HEK293 (cell line): Measurements from ENCODE around the gene TMA16.

Source experiments
- CTCF ChIA-PET: fragments of 350-600 bp; formaldehyde crosslinking; extraction: SDS; loops from one replicate; lab custom pipeline; 2021; ENCODE audit warnings: antibody characterized with exemption; lab: Yijun Ruan, JAX
- POLR2A ChIA-PET: fragments of 300-600 bp; formaldehyde crosslinking; extraction: SDS; loops from one replicate; lab custom pipeline; 2020; ENCODE audit warnings: antibody characterized with exemption, inconsistent platforms; lab: Yijun Ruan, JAX
- H3K27ac ChIP-seq: fragments of 200-500 bp; sonication (Bioruptor generic); 2 replicates; pipeline ENCODE4 v1.5.1; 2014; ENCODE audit warnings: low read depth, low read length, control low read depth, inconsistent platforms; ENCODE audit errors: extremely low read depth
- H3K36me3 ChIP-seq, 2 experiments: fragments of 200-500 bp in 1 of 2; sonication (Bioruptor generic) in 1 of 2; 1 replicate in 1 of 2; 2 replicates in 1 of 2; pipeline ENCODE4 v1.5.1; 2014 to 2017; ENCODE audit warnings: inconsistent platforms in 2 of 2, low read length in 2 of 2; ENCODE audit not compliant: control insufficient read depth in 2 of 2, insufficient read depth in 1 of 2
- H3K4me1 ChIP-seq: fragments of 200-500 bp; sonication (Bioruptor generic); 2 replicates; pipeline ENCODE4 v1.5.1; 2014; ENCODE audit warnings: mild to moderate bottlenecking, low read length, inconsistent platforms; ENCODE audit not compliant: control insufficient read depth, insufficient read depth
- H3K4me3 ChIP-seq: 2 replicates; pipeline ENCODE4 v1.5.1; 2011; ENCODE audit warnings: low read depth, mild to moderate bottlenecking, control low read depth, low read length, moderate library complexity
- H3K9me3 ChIP-seq: fragments of 200-500 bp; sonication (Bioruptor generic); 2 replicates; pipeline ENCODE4 v1.5.1; 2014; ENCODE audit warnings: low read depth, low read length, inconsistent platforms; ENCODE audit not compliant: control insufficient read depth, insufficient read depth
- KLF7 ChIP-seq: fragments of 450-650 bp; formaldehyde crosslinking; IDR thresholded peaks from 2 replicates; pipeline ENCODE4 v1.5.1; 2016; ENCODE audit warnings: missing biosample characterization, missing genetic modification characterization, borderline replicate concordance
- KLF8 ChIP-seq: fragments of 450-650 bp; formaldehyde crosslinking; IDR thresholded peaks from 2 replicates; pipeline ENCODE4 v1.5.1; 2016; ENCODE audit warnings: missing biosample characterization, missing genetic modification characterization
- MEIS1 ChIP-seq: sonication (generic); formaldehyde crosslinking; IDR thresholded peaks from 2 replicates; pipeline ENCODE4 v1.8.1; 2022; ENCODE audit warnings: missing genetic modification reagents, mild to moderate bottlenecking, borderline replicate concordance
- RBAK ChIP-seq: fragments of 450-650 bp; formaldehyde crosslinking; IDR thresholded peaks from 2 replicates; pipeline ENCODE4 v1.5.1; 2016; ENCODE audit warnings: missing biosample characterization, missing genetic modification characterization
- ZBTB8A ChIP-seq: fragments of 450-650 bp; formaldehyde crosslinking; IDR thresholded peaks from 2 replicates; pipeline ENCODE4 v1.5.1; 2016; ENCODE audit warnings: missing biosample characterization, missing genetic modification characterization
- ZNF133 ChIP-seq: fragments of 450-650 bp; formaldehyde crosslinking; IDR thresholded peaks from 2 replicates; pipeline ENCODE4 v1.5.1; 2016; ENCODE audit warnings: missing biosample characterization, missing genetic modification characterization
- ZNF23 ChIP-seq: fragments of 450-650 bp; formaldehyde crosslinking; IDR thresholded peaks from 2 replicates; pipeline ENCODE4 v1.5.1; 2016; ENCODE audit warnings: missing biosample characterization, missing genetic modification characterization, borderline replicate concordance
- ZNF24 ChIP-seq: fragments of 450-650 bp; formaldehyde crosslinking; IDR thresholded peaks from 2 replicates; pipeline ENCODE4 v1.5.1; 2016; ENCODE audit warnings: missing biosample characterization, missing genetic modification characterization
- ZNF391 ChIP-seq: fragments of 450-650 bp; formaldehyde crosslinking; IDR thresholded peaks from 2 replicates; pipeline ENCODE4 v1.5.1; 2016; ENCODE audit warnings: low read depth, missing biosample characterization, missing genetic modification characterization, borderline replicate concordance
- ZNF510 ChIP-seq: fragments of 450-650 bp; formaldehyde crosslinking; IDR thresholded peaks from 2 replicates; pipeline ENCODE4 v1.5.1; 2018; ENCODE audit warnings: mild to moderate bottlenecking, missing genetic modification characterization, missing biosample characterization; ENCODE audit not compliant: insufficient replicate concordance
- ZNF514 ChIP-seq: fragments of 450-650 bp; formaldehyde crosslinking; IDR thresholded peaks from 2 replicates; pipeline ENCODE4 v1.5.1; 2016; ENCODE audit warnings: missing biosample characterization, missing genetic modification characterization
- ZNF585B ChIP-seq: fragments of 450-650 bp; formaldehyde crosslinking; IDR thresholded peaks from 2 replicates; pipeline ENCODE4 v1.5.1; 2016; ENCODE audit warnings: missing biosample characterization, missing genetic modification characterization
- ZNF600 ChIP-seq: fragments of 450-650 bp; formaldehyde crosslinking; IDR thresholded peaks from 2 replicates; pipeline ENCODE4 v1.5.1; 2016; ENCODE audit warnings: missing biosample characterization, missing genetic modification characterization
- ZNF626 ChIP-seq: fragments of 450-650 bp; sonication (Bioruptor Pico); formaldehyde crosslinking; IDR thresholded peaks from 2 replicates; pipeline ENCODE4 v1.5.1; 2018; ENCODE audit warnings: missing biosample characterization, missing genetic modification characterization, inconsistent platforms
- ZNF664 ChIP-seq: fragments of 450-650 bp; formaldehyde crosslinking; IDR thresholded peaks from 2 replicates; pipeline ENCODE4 v1.5.1; 2016; ENCODE audit warnings: missing biosample characterization, missing genetic modification characterization
- ZNF707 ChIP-seq: fragments of 450-650 bp; formaldehyde crosslinking; IDR thresholded peaks from 2 replicates; pipeline ENCODE4 v1.5.1; 2016; ENCODE audit warnings: missing biosample characterization, missing genetic modification characterization
- ZNF747 ChIP-seq: fragments of 450-650 bp; formaldehyde crosslinking; IDR thresholded peaks from 2 replicates; pipeline ENCODE4 v1.5.1; 2016; ENCODE audit warnings: missing biosample characterization, missing genetic modification characterization
- ZNF768 ChIP-seq: fragments of 450-650 bp; formaldehyde crosslinking; IDR thresholded peaks from 2 replicates; pipeline ENCODE4 v1.5.1; 2018; ENCODE audit warnings: missing biosample characterization, mild to moderate bottlenecking, missing genetic modification characterization
- ZSCAN16 ChIP-seq: fragments of 450-650 bp; formaldehyde crosslinking; IDR thresholded peaks from 2 replicates; pipeline ENCODE4 v1.5.1; 2016; ENCODE audit warnings: missing biosample characterization, missing genetic modification characterization
- ZSCAN30 ChIP-seq: fragments of 450-650 bp; IDR thresholded peaks from 2 replicates; pipeline ENCODE4 v1.5.1; 2018; ENCODE audit warnings: missing biosample characterization, mild to moderate bottlenecking, missing genetic modification characterization, moderate library complexity
- TF ChIP-seq, protein P1 (sequence below): fragments of 450-650 bp; formaldehyde crosslinking; IDR thresholded peaks from 2 replicates; pipeline ENCODE4; 2016; ENCODE audit warnings: missing biosample characterization, missing genetic modification characterization
- TF ChIP-seq, protein P2 (sequence below): fragments of 450-650 bp; formaldehyde crosslinking; IDR thresholded peaks from 2 replicates; pipeline ENCODE4 v1.5.1; 2016; ENCODE audit warnings: missing biosample characterization, missing genetic modification characterization
- TF ChIP-seq, protein P3 (sequence below): fragments of 450-650 bp; formaldehyde crosslinking; IDR thresholded peaks from 2 replicates; pipeline ENCODE4 v1.5.1; 2016; ENCODE audit warnings: missing biosample characterization, missing genetic modification characterization

TMA16 gene

DNA sequence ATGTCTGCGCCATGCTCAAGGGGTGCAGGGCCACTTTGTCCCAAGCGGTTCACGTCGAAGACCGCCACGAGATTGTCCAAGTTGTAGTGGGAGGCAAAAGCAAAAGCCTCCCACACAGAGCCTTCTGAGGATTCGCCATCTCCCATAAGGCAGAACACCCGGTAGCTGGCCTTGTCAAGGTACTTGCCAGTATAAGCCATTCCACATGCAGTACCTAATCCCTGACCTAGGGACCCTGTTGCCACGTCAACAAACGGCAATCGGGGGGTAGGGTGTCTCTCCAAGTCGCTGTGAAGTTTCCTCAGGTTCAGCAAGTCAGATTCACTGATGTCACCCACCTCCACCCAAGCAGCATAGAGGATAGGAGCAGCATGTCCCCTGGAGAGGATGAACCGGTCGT is 21.4 kb upstream of the TMA16 start:
- TF ChIP-seq ZBTB8A: no peak
- H3K27ac ChIP-seq: no peak overlapping the region
- H3K9me3 ChIP-seq: no peaks in the 10 kb centered on the region
- H3K4me1 ChIP-seq: no peaks in the 10 kb centered on the region
- H3K36me3 ChIP-seq: no peaks in the 10 kb centered on the region
- no peak overlapping the region for H3K4me3 ChIP-seq
- ChIA-PET CTCF (no interaction called here), POLR2A (no interaction called here)

DNA sequence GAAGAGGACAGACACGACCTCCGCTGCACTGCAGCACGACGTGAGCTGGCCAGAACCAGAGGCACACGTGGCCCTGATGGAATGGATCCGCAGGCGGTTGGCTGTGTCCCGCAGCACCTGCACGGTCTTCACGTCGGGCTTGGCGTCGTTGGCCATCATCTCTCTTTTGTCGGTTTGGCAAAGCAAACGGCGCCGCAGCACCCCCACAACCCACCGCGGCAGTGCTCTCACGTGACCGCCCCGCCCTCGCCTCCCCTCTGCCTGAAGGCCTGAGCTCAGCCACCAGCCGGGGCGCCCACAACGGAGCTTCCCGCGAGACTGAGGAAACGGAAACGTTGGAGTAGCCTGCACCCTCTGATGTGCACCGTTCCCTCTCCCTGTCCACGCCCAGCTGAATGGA is 20.9 kb upstream of the TMA16 start, which contains the start of gene TKTL2:
TKTL2 (minus strand) TSS at position 179 of the 400 bp plus-strand sequence; CDS start at position 159, 20 bp downstream.
- TF ChIP-seq ZNF747: no peak
- no peak for TF ChIP-seq ZNF24 (tag by site-specific recombination)
- TF ChIP-seq KLF7 (tag by site-specific recombination): no peak
- no peak for TF ChIP-seq ZNF600 (tag by site-specific recombination)
- TF ChIP-seq, protein P1, sequence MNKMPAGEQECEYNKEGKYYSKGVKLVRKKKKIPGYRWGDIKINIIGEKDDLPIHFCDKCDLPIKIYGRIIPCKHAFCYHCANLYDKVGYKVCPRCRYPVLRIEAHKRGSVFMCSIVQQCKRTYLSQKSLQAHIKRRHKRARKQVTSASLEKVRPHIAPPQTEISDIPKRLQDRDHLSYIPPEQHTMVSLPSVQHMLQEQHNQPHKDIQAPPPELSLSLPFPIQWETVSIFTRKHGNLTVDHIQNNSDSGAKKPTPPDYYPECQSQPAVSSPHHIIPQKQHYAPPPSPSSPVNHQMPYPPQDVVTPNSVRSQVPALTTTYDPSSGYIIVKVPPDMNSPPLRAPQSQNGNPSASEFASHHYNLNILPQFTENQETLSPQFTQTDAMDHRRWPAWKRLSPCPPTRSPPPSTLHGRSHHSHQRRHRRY: no peak
- no peak for TF ChIP-seq ZNF707 (tag by site-specific recombination)
- TF ChIP-seq ZNF23: no peak
- TF ChIP-seq ZBTB8A: no peak
- TF ChIP-seq ZNF626 (tag by site-specific recombination): no peak
- TF ChIP-seq ZNF664 (tag by site-specific recombination): no peak
- no peak for TF ChIP-seq RBAK
- TF ChIP-seq ZNF391 (tag by site-specific recombination): no peak
- no peak for TF ChIP-seq ZNF768
- no peak for TF ChIP-seq ZNF133 (tag by site-specific recombination)
- ChIA-PET POLR2A (no interaction called here), CTCF (no interaction called here)
- no peak within 1 kb of the TSS for H3K4me3 ChIP-seq
- H3K36me3 ChIP-seq: no peaks in the 10 kb centered on the region
- no peak within 1 kb of the TSS for H3K27ac ChIP-seq
- no peaks in the 10 kb centered on the region for H3K9me3 ChIP-seq
- H3K4me1 ChIP-seq: no peaks in the 10 kb centered on the region

DNA sequence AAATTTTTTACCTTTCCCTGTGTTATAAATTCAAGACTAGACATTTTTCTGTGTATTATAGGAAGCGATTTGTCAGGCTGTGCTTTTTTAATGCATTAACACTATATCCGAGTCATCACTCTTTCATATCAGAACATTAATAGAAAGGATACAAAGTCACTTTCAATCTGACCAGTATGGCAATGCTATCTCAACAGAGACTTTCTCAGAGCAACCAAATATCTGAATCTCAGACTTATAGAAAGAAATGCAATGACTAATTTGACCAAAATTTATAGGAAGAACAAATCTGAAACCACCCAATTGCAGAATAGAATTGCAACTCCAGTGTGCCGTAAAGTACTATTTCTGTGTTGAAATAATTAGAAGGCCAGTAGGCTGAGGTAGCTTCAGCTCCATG is 20.5 kb upstream of the TMA16 start:
- Histone ChIP-seq H3K36me3 (no peaks in the 10 kb centered on the region), H3K4me1 (no peaks in the 10 kb centered on the region), H3K9me3 (no peaks in the 10 kb centered on the region), H3K27ac (no peak overlapping the region)
- CTCF ChIA-PET: no interaction called here
- POLR2A ChIA-PET: no interaction called here
- TF ChIP-seq MEIS1: no peak
- no peak for TF ChIP-seq ZNF510 (tag by site-specific recombination)
- TF ChIP-seq, all 188 proteins: peak for 0
- H3K4me3 ChIP-seq: no peak overlapping the region

DNA sequence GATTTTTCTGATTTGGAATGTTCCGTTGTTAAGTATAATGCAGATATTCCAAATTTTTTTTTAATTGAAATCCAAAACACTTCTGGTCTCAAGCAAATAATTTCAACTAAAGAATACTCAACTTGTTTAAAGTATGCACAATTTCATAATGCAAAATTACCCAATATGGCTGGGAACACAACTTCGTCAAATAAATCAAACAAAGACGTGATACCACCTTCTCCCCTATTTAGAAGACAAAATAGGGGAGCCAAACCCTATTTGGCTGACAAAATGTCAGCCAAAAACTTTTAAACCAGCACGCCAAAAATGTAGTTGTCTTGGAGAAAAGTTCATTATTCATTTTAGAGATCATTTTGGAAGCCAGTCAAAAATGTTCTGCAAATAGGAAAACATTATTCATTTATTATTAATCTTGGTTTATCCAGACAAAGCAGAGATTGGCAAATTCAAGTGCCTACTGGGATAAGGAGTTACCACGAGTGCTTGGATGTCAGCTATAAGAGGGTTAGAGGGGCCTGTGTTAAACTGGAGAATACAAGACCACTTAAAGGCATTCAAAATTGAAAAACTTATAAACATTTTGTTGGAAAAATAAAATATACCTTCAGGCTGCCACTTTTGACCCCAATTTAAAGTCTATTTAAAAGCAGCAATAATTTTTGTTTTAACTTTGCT is 17.6 kb upstream of the TMA16 start:
- Histone ChIP-seq H3K4me1 (no peaks in the 10 kb centered on the region), H3K9me3 (no peaks in the 10 kb centered on the region), H3K4me3 (no peak overlapping the region), H3K27ac (no peak overlapping the region), H3K36me3 (no peaks in the 10 kb centered on the region)
- ChIA-PET POLR2A (no interaction called here), CTCF (no interaction called here)
- TF ChIP-seq, protein P2, sequence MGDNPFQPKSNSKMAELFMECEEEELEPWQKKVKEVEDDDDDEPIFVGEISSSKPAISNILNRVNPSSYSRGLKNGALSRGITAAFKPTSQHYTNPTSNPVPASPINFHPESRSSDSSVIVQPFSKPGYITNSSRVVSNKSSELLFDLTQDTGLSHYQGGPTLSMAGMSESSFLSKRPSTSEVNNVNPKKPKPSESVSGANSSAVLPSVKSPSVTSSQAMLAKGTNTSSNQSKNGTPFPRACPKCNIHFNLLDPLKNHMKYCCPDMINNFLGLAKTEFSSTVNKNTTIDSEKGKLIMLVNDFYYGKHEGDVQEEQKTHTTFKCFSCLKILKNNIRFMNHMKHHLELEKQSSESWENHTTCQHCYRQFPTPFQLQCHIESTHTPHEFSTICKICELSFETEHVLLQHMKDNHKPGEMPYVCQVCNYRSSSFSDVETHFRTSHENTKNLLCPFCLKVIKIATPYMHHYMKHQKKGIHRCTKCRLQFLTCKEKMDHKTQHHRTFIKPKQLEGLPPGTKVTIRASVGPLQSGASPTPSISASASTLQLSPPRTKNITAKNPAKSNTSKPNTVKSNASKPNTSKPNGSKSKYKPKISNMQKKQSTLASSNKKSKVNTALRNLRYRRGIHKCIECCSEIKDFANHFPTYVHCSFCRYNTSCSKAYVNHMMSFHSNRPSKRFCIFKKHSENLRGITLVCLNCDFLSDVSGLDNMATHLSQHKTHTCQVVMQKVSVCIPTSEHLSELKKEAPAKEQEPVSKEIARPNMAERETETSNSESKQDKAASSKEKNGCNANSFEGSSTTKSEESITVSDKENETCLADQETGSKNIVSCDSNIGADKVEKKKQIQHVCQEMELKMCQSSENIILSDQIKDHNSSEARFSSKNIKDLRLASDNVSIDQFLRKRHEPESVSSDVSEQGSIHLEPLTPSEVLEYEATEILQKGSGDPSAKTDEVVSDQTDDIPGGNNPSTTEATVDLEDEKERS: no peak
- TF ChIP-seq, protein P3, sequence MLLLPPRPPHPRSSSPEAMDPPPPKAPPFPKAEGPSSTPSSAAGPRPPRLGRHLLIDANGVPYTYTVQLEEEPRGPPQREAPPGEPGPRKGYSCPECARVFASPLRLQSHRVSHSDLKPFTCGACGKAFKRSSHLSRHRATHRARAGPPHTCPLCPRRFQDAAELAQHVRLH (tag by site-specific recombination): no peak
- TF ChIP-seq ZNF585B (tag by site-specific recombination) (no peak), ZNF514 (tag by site-specific recombination) (no peak), ZSCAN16 (tag by site-specific recombination) (no peak), KLF8 (tag by site-specific recombination) (no peak), ZSCAN30 (tag by site-specific recombination) (no peak)
